GM12878 (cell line): ENCODE measurements around the gene NAB1. TPM values are rescaled to one million over a fixed set of nuclear protein-coding genes. Genes with fewer than 3 reads are reported as not detected.
"Not testable (repeated sequence)": the region's sequence is repeated elsewhere in the genome, so short reads cannot be mapped to it uniquely, and the experiment has no call there.

ENCODE experiments used
- ATAC-seq: fragments of 200-7000 bp; cut with Tn5 transposase; 3 replicates; pipeline ENCODE4 v1.9.1; 2020; ENCODE audit warnings: mild to moderate bottlenecking, moderate library complexity
- BruUV-seq: library from RNA; stranded (reverse); fragments of 400-500 nt; replicated peaks from 2 replicates; lab custom pipeline; 2021; lab: Mats Ljungman, UMichigan
- CTCF ChIA-PET: fragments of 300-600 bp; sonication (Branson Sonifier 250); formaldehyde crosslinking; extraction: SDS; loops from one replicate; lab custom pipeline; 2021; ENCODE audit warnings: inconsistent platforms; lab: Yijun Ruan, JAX
- POLR2A ChIA-PET: fragments of 350-600 bp; formaldehyde crosslinking; extraction: SDS; loops from one replicate; lab custom pipeline; 2021; ENCODE audit warnings: inconsistent platforms; lab: Charles Lee
- RAD21 ChIA-PET: fragments of 300-600 bp; sonication (Branson Sonifier 250); formaldehyde crosslinking; loops from one replicate; lab custom pipeline; 2023; ENCODE audit warnings: antibody characterized with exemption; ENCODE audit not compliant: unreplicated experiment; lab: Charles Lee
- SMC1A ChIA-PET: fragments of 300-600 bp; sonication (Branson Sonifier 250); formaldehyde crosslinking; loops from one replicate; lab custom pipeline; 2023; ENCODE audit not compliant: unreplicated experiment, uncharacterized antibody; lab: Charles Lee
- DNase-seq: peaks from one replicate; pipeline ENCODE4 v3.0.0-alpha.2; 2011; ENCODE audit warnings: low read depth, low spot score
- FAIRE-seq: peaks from 3 replicates; lab custom pipeline; 2011; peaks lifted over from hg19 to GRCh38; lab: Jason Lieb, UNC
- H2AFZ ChIP-seq: 2 replicates; pipeline ENCODE4 v1.6.0; 2011; ENCODE audit warnings: low read depth, low read length, control low read depth; ENCODE audit not compliant: control insufficient read depth
- H3K27ac ChIP-seq: 2 replicates; pipeline ENCODE4 v1.5.1; 2011; ENCODE audit warnings: control low read depth; ENCODE audit not compliant: control insufficient read depth, insufficient read depth
- H3K27me3 ChIP-seq, 2 experiments: replicated peaks in 1 of 2; 2 replicates each; pipeline versions ENCODE4 v1.6.0 to v1.6.1; 2011; ENCODE audit warnings: low read length in 1 of 2; ENCODE audit not compliant: control insufficient read depth in 2 of 2, insufficient read depth in 2 of 2
- H3K36me3 ChIP-seq, 2 experiments: 2 replicates each; pipeline ENCODE4 v1.5.1; 2011; ENCODE audit warnings: low read length in 1 of 2; ENCODE audit not compliant: control insufficient read depth in 2 of 2, insufficient read depth in 2 of 2
- H3K4me1 ChIP-seq: 2 replicates; pipeline ENCODE4 v1.6.1; 2011; ENCODE audit warnings: mild to moderate bottlenecking, low read length, moderate library complexity, mixed read lengths; ENCODE audit not compliant: control insufficient read depth, insufficient read depth
- H3K4me2 ChIP-seq: 2 replicates; pipeline ENCODE4 v1.6.0; 2011; ENCODE audit warnings: control low read depth; ENCODE audit not compliant: control insufficient read depth, insufficient read depth
- H3K4me3 ChIP-seq: fragments of 200-600 bp; sonication (generic); 2 replicates; pipeline ENCODE4 v1.5.1; 2016
- H3K79me2 ChIP-seq: 2 replicates; pipeline ENCODE4 v1.6.0; 2011; ENCODE audit warnings: low read length; ENCODE audit not compliant: control insufficient read depth, insufficient read depth
- H3K9ac ChIP-seq: 2 replicates; pipeline ENCODE4 v1.8.0; 2011; ENCODE audit warnings: low read length, control low read depth, mixed read lengths; ENCODE audit not compliant: control insufficient read depth, insufficient read depth
- H3K9me3 ChIP-seq: replicated peaks from 3 replicates; pipeline ENCODE4 v1.5.1; 2011; ENCODE audit warnings: mild to moderate bottlenecking, low read length; ENCODE audit not compliant: control insufficient read depth, insufficient read depth
- H4K20me1 ChIP-seq: 2 replicates; pipeline ENCODE4 v1.6.0; 2011; ENCODE audit not compliant: control insufficient read depth, insufficient read depth
- BHLHE40 ChIP-seq, 2 experiments: fragments of 450-650 bp in 1 of 2; IDR thresholded peaks; 2 replicates each; pipeline ENCODE4 v1.6.1; 2011 to 2017; ENCODE audit warnings: low read depth in 2 of 2, borderline replicate concordance in 1 of 2, improper control_type of control experiment in 1 of 2, low read length in 1 of 2, mild to moderate bottlenecking in 1 of 2
- BRCA1 ChIP-seq: IDR thresholded peaks from 2 replicates; pipeline ENCODE4 v1.6.1; 2011; ENCODE audit warnings: low read depth, low read length, improper control_type of control experiment
- E2F4 ChIP-seq: IDR thresholded peaks from 2 replicates; pipeline ENCODE4 v1.6.1; 2012; ENCODE audit warnings: low read depth, low read length, improper control_type of control experiment
- E2F8 ChIP-seq: fragments of 450-650 bp; IDR thresholded peaks from 2 replicates; pipeline ENCODE4 v1.6.1; 2018; ENCODE audit warnings: mild to moderate bottlenecking, low read depth, moderate library complexity; ENCODE audit not compliant: partially characterized antibody
- HDAC2 ChIP-seq: fragments of 200-600 bp; sonication (generic); IDR thresholded peaks from 2 replicates; pipeline ENCODE4 v1.6.1; 2017
- IRF4 ChIP-seq: IDR thresholded peaks from 2 replicates; pipeline ENCODE4 v1.6.1; 2011; ENCODE audit warnings: low read depth, low read length
- ZNF217 ChIP-seq: fragments of 450-650 bp; IDR thresholded peaks from 2 replicates; pipeline ENCODE4 v1.6.1; 2017; ENCODE audit warnings: antibody characterized with exemption, mild to moderate bottlenecking
- WGBS: methylation state at CpG from one replicate; pipeline ENCODE4 v1.1.6; 2016; ENCODE audit warnings: low lambda C conversion rate; ENCODE audit not compliant: insufficient replicate concordance, insufficient coverage; ENCODE audit errors: missing lambda C conversion rate; 5-methylcytosine and 5-hydroxymethylcytosine counted together
- in situ Hi-C: fragments of 300-500 bp; cut with MboI; formaldehyde crosslinking; loops from 9 replicates; pipeline ENCODE4 v1.14.3; 2018; ENCODE audit warnings: mixed read lengths
- intact Hi-C: fragments of 100-400 bp; cut with micrococcal nuclease; formaldehyde crosslinking; loops from one replicate; pipeline ENCODE4 v1.14.2; 2022; ENCODE audit not compliant: unreplicated experiment
- polyA plus RNA-seq, 11 experiments: library from polyadenylated mRNA; depleted of rRNA in 4 of 11; unstranded in 6 of 11; stranded (reverse) in 5 of 11; fragments of >200 nt; fragmentation: Nextera tagmentation in 4 of 11; fragmentation: Illumina TruSeq in 1 of 11; extraction: Ambion mirVana in 4 of 11; extraction: Trizol in 1 of 11; gene quantifications; 1 replicate in 1 of 11; 2 replicates in 10 of 11; pipeline versions ENCODE4 v1.2.1 to v1.2.3, GENCODE V29; 2011 to 2016; ENCODE audit warnings: inconsistent platforms in 2 of 11, missing spikeins in 2 of 11, low read depth in 1 of 11
- total RNA-seq, 4 experiments: library from RNA; depleted of rRNA in 3 of 4; stranded (reverse); fragments of >200 nt in 3 of 4; fragmentation: Illumina TruSeq in 1 of 4; extraction: Trizol in 1 of 4; gene quantifications; 2 replicates each; pipeline versions ENCODE4 v1.2.1 to v1.2.3, GENCODE V29; 2013 to 2021

Gene NAB1
- total and polyA plus RNA-seq, 10 of the 15 experiments (the other 5 are each of a cell fraction or from before 2014, with no cell fraction given) = 4.5 to 39.6 (median 23.0) TPM

DNA sequence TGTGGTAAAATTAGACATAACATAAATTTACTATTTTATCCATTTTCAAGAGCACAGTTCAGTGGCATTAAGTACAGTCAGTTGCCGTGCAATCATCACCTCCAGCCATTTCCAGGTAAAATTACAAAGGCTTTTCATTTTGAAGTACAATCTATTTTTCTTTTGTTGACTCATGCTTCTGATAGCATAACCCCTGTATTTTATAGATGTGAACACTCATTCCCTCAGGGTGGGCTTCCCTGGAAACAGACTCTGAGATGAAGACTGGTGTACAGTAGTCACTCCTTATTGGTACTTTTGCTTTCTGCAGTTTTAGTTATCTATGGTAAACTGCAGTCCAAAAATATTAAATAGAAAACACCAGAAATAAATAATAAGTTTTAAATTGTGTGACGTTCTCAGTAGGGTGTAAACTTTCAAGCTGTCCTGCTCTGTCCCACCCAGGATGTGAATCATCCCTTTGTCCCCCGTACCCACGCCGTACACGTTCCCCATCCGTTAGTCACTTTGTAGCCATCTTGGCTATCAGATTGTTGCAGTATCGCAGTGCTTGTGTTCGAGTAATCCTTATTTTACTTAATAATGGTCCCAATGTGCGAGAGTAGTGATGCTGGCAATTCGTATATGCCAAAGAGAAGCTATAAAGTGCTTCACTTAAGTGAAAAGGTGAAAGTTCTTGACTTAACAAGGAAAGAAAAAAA is 41.1 kb upstream of the NAB1 start:
- SMC1A ChIA-PET = interaction anchor here (1.2 to 1.4 kb wide), 2 partner anchors 16 to 225 kb away, joined by 3 to 5 read pairs; no protein-coding TSS in a partner anchor
- POLR2A ChIA-PET = interaction anchor here (2.1 kb wide), 1 partner anchor 71 kb away, joined by 10 read pairs; no protein-coding TSS in a partner anchor
- H3K4me1 ChIP-seq = peaks cover 15% of the 10 kb centered on the region
- H3K36me3 ChIP-seq = no peaks in the 10 kb centered on the region
- TF ChIP-seq ZNF217 = no peak
- TF ChIP-seq HDAC2 = no peak
- TF ChIP-seq BRCA1 = no peak
- no peak for TF ChIP-seq BHLHE40 (IDR thresholded peaks at IDR 0.05; ENCODE audit: borderline replicate concordance in 1 of 2, low read depth in 2 of 2, low read length in 1 of 2)
- no peak for TF ChIP-seq E2F8
- TF ChIP-seq E2F4 = no peak
- no peak for TF ChIP-seq IRF4
- H3K4me2 ChIP-seq = no peak overlapping the region
- no peak overlapping the region for H3K4me3 ChIP-seq
- H3K27ac ChIP-seq = no peak overlapping the region
- no peak overlapping the region for H2AFZ ChIP-seq
- in situ Hi-C loops = no loop called here
- WGBS = 79% methylated on average over 11 of the region's 11 CpGs
- ATAC-seq = no peak
- RAD21 ChIA-PET = interaction anchor here (3.0 to 3.2 kb wide), 2 partner anchors 25 to 72 kb away, joined by 14 to 20 read pairs; no protein-coding TSS in a partner anchor
- H3K9ac ChIP-seq = no peak overlapping the region
- CTCF ChIA-PET = no interaction called here
- no peaks in the 10 kb centered on the region for H3K27me3 ChIP-seq
- intact Hi-C loops = no loop called here
- no peak for DNase-seq
- no peaks in the 10 kb centered on the region for H3K79me2 ChIP-seq
- FAIRE-seq = no peak
- no peaks in the 10 kb centered on the region for H4K20me1 ChIP-seq
- BruUV-seq = no TSS peak
- no peaks in the 10 kb centered on the region for H3K9me3 ChIP-seq

DNA sequence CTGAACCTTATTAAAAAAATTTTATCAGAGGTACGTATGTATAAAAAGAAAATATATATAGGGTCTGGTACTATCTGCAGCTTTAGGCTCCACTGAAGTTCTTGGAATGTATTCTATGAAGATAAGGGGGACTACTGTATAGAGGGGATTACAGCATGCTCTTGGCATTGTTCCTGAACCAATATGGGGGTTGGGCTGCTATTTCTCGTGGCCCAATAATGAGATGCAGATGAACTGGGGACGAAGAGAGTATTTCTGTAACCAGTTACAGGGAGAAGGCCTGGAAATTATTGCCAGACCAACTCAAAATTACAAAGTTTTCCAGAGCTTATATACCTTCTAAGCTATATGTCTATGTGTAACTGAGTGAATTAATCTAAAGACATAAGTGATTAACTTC is 40.0 kb upstream of the NAB1 start:
- WGBS = 51% methylated on average over 3 of the region's 3 CpGs
- H3K9ac ChIP-seq, H2AFZ ChIP-seq, RAD21 ChIA-PET, H3K4me2 ChIP-seq, intact Hi-C loops, H4K20me1 ChIP-seq, H3K36me3 ChIP-seq, BruUV-seq, ATAC-seq, H3K27ac ChIP-seq, H3K9me3 ChIP-seq, in situ Hi-C loops, H3K4me3 ChIP-seq, DNase-seq, FAIRE-seq, H3K79me2 ChIP-seq, H3K27me3 ChIP-seq: not testable (repeated sequence)
- ChIA-PET POLR2A (interaction anchor here (1.0 kb wide), 1 partner anchor 26 kb away, joined by 3 read pairs; no protein-coding TSS in a partner anchor), SMC1A (interaction anchor here (1.2 to 1.4 kb wide), 3 partner anchors 17 to 226 kb away, joined by 3 to 5 read pairs (median 4); no protein-coding TSS in a partner anchor), CTCF (interaction anchor here (0.9 kb wide), 1 partner anchor 24 kb away, joined by 4 read pairs; no protein-coding TSS in a partner anchor)
- peaks cover 15% of the 10 kb centered on the region for H3K4me1 ChIP-seq
